Hematopoietic multipotent progenitor cell treated with erythropoietin and hydrocortisone succinate and interleukin-3 and kit ligand, for 4 days (in vitro differentiated cells): ENCODE data around the gene IL17REL.
"Not testable (repeated sequence)": the region's sequence is repeated elsewhere in the genome, so short reads cannot be mapped to it uniquely, and the experiment has no call there.

ENCODE experiments used
- DNase-seq: peaks from one replicate; pipeline ENCODE4 v3.0.0-alpha.2; 2015

Gene IL17REL

DNA sequence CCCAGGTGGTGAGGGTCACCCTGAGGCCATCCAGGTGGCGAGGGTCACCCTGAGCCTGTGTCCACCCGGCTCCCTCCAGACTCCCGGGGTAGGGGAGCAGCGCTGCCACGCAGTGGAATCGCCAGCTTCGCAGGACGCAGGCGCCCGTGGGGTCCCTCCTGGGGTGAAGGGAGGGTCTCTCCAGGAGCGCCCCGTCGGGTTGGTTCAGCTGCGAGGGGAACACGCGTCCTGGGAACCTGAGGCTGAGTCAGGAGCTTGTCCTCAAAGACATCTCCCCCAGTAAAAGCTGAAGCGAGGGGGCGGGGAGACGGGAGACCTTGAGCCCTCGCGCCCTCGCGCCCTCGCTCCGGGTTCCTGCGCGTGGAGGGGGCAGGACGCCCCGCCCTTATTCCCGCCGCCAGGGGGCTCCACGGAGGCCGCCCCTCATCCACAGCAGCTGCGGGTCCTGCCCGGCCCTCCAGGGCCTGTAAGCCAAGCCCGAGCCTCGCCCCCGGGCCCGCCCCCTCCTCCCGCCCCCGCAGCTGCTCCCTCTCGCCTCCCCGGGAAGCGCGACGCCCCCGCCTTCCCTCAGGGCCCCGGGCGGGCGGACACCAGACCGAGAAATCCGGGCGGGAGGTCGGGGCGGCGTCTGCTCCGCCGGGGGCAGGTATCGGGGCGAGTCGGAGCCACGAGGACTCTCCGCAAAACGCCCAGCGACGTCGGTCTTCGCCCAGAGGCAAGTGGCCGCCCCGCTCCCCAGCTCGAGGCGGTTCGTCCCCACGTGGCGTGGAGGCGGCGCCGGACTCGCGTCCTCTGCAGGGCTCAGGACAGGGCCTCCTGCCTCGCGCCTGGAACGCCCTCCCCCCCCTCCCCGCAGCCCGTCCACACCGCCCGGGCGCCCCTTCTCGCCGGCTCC lies 29.2 kb downstream of the IL17REL start:
- DNase-seq, result peak; percentile 55

GRCh38 chr22:49981799-49982198 lies 30.8 kb downstream of the IL17REL start:
- DNase-seq, result not testable (repeated sequence)

DNA sequence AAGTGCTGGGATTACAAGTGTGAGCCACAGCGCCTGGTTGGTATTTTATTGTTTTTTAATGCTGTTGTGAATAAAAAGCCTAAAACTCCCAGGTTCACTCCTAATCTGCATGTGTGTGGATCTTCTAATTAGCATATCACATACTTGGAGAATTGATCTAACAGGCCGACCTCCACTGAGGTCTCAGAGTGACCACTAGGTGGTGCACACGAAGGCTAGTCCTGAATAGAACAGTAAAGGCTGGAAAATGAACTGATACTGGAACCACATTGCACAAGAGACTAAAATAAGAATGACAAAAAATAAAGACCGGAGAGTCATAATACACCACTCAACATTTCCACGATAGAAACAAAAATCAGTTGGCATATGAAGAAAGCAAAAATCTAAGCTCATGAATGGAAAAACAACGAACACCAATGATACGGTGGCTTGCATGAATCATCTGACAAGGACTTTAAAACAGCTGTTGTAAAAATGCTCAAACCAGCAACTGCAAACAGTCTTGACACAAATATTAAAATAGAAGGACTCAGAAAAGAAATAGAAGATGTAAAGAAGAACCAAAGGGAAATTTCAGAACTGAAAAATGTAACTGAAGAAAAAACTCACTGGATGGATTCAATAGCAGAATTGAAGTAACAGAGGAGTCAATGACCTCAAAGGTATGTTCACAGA lies 32.8 kb downstream of the IL17REL start:
- DNase-seq, result peak; percentile 78

DNA sequence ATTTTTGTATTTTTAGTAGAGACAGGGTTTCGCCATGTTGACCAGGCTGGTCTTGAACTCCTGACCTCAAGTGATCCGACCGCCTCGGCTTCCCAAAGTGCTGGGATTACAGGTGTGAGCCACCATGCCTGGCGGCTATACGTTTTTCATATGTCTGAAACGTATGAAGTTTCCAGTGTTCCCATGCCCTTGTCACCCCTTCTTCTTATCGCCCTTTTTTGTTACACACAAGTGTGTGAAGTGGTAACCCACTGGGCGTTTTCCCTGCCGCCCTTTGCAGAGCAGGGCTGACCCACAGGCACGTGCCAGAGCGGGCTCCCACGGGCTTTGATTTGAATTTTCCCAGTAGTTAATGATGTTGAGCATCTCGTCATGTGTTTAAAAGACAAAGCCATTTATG lies 35.0 kb downstream of the IL17REL start:
- DNase-seq, result no peak

- no peak for DNase-seq
These were observed 36.0 kb downstream of the IL17REL start for GRCh38 chr22:49976439-49977175.

GRCh38 chr22:49975543-49976389 lies 36.8 kb downstream of the IL17REL start:
- peak; percentile 40 for DNase-seq

DNA sequence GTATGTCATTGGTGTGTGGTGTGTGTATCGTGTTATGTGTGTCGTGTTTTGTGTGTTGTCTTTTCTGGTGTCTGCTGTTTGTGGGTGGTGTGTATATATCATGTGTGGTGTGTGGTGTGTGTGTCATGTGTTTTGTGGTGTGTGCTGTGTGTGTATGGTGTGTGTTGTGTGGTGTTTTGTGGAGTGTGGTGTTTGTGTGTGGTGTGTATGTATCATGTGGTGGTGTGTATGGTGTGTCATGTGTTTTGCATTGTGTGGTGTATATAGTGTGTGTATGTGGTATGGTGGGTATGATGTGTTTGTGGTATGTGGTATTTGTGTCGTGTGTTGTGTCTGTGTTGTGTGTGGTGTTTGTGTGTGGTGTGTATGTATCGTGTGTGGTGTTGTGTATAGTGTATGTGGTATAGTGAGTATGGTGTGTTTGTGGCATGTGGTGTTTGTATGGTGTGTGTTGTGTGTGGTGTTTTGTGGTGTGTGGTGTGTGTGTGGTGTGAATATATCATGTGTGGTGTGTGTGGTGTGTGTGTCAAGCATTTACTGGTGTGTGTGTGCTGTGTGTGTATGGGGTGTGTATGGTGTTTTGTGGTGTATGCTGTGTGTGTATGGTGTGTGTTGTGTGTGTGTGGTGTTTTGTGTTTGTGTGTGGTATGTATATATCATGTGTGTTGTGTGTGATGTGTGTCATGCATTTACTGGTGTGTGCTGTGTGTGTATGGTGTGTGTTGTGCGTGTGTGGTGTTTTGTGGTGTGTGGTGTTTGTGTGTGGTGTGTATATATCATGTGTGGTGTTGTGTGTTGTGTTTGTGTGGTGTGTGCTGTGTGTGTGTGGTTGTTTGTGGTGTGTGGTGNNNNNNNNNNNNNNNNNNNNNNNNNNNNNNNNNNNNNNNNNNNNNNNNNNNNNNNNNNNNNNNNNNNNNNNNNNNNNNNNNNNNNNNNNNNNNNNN lies 39.3 kb downstream of the IL17REL start:
- DNase-seq, result no peak

- DNase-seq, result no peak
These were observed 40.2 kb downstream of the IL17REL start for GRCh38 chr22:49972163-49973017.

GRCh38 chr22:49971232-49972162 lies 41.1 kb downstream of the IL17REL start:
- DNase-seq, result peak; percentile 65

DNA sequence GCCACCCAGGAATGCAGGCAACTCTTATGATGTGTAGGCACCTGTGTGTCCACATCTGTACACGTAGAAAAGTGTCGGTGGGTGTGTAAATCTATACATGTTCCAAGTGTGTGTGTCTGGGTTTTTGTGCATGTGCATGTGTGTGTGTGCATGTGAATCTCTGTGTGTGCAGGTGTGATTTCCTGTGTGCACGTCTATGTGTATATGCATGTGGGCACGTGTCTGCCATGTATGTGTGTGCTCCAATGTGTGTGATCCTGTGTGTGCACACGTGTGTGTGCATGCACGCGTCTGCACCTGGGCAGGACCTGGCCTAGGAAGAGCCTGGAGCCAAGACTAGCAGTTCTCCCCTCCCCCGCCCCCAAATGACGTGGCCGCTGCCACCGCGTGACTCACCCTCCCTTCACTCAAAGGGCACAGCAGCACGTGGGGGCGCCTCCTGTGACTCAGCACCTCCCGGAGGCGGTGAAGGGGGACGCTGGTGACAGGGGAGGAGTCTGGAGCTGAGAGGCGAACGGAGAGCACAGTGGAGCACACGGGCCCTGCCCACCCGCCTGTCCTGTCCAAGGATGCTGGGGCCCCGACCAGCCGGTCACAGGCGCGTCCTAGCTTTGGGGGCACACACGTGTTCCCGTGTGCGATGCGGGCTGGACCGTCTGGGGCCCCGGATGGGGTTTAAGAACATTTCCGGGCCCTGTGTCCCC lies 41.9 kb downstream of the IL17REL start:
- DNase-seq, result peak; percentile 99

GRCh38 chr22:49969751-49970527 lies 42.6 kb downstream of the IL17REL start:
- no peak for DNase-seq

- DNase-seq, result no peak
These were observed 43.5 kb downstream of the IL17REL start for GRCh38 chr22:49968831-49969661.

DNA sequence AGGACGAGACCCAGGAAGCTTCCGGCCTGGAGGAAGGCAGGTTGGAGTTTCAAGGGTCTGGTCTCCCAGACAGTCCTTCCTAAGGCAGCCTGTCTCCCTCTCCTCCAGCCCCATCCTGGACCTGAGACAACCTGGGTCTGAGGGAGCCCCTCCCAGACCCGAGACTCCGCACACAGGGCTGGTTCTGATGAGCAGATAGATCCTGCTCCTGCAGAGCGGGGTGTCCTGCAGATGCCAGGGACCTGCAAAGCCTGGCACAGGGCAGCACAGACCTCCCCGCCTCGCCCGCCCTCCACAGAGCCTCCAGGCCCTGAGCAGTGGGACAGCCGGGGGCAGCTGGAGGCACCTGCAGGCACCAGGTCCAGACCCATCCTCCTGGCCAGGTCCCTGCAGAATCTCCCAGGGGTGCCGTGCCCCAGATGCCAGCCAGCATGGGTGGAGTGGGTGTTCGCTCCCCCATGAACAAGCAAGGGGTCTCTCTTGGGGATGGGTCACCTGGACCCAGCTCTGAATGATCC lies 44.2 kb downstream of the IL17REL start:
- DNase-seq, result no peak

DNA sequence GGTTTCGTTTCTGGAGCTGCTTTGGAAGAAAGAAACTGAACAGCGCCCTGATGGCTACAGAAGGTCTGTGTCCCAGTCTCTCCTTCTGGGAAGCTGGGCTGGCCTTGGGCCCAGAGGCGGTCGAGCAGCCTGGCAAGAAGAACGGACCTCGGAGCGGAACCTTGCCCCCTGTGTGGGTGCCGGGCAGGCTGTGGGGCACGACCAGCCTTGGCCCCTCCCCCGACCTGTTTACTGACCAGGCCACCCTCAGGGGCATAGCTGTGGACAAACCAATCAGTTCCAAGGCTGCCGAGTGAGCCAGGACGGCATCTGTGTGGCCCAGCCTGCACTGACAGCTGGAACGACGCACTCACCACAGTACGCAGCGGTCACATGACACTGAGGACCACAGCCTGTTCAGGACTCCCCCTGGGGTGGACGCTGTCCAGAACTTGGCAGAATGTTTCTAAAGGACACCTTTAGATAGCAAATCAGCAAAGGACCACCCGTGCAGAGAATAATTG lies 44.8 kb downstream of the IL17REL start:
- DNase-seq, result no peak

DNA sequence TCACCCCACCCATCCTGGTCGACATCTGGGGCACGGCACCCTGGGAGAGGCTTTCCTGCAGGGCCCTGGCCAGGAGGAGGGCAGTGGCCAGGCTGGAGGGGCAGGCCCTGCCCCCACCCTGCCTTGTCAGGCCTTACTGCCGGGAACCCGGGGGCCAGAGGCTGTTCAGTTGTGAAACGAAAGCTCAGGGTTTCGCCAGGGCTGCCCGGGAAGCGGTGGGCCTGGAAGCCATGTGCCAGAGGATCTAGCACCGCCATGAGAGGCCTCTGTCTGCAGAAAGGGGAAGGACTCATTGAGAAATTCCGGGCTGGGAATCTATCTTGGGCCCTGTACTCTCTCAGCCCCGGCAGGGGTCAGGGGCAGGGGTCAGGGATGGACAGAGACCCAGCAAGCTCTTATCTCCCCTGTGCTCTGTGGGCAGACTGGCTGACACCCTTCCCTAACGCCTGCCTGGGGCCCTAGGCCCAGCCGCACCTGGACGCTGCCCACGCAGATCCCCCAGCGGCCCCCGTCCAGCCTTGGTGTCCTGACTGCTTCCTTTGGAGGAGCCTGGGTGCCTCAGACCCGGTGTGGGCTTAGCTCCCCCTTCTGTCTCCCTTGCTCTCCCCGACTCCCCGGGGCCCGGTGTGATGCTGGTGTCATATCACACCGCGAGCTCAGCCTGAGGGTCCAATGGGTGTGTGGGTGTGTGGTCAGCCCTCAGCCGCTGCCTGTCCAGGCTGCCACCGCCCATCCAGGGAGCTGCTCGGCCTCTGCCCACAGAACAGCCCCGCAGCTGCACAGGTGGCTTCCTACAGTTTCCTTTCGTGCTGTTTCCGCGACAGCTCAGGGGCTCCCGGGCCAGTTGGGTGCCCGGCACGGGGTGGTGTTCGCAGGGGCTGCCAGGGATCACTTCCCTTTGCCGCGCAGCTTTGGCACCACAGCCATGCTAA lies 45.5 kb downstream of the IL17REL start:
- DNase-seq, result peak; percentile 63
